ENCODE measurements around the gene TSSK1B. TPM values are rescaled to one million over a fixed set of nuclear protein-coding genes. Genes with fewer than 3 reads are reported as not detected.
"Not testable (repeated sequence)": the region's sequence is repeated elsewhere in the genome, so short reads cannot be mapped to it uniquely, and the experiment has no call there.

Gene TSSK1B
- total RNA-seq, result 0.08 TPM
- long read RNA-seq, result 0 reads

- intact Hi-C loops (cut with DNase I), result no loop called here
- no peak for DNase-seq (ENCODE audit: low spot score)
Measured at GRCh38 chr5:113434889-113435288, at the start of gene TSSK1B. Gene TSSK1B, minus strand, starts transcription at chr5:113434989. Its CDS starts 150 bp downstream, at chr5:113434839.

GRCh38 chr5:113480243-113480642 lies 45.5 kb upstream of the TSSK1B start:
- no peak for DNase-seq (ENCODE audit: low spot score)
- intact Hi-C loops (cut with DNase I), result no loop called here

- no peak for DNase-seq (ENCODE audit: low spot score)
- intact Hi-C loops (cut with DNase I), result no loop called here
Measured at GRCh38 chr5:113478691-113479090, 43.9 kb upstream of the TSSK1B start.

- intact Hi-C loops (cut with DNase I), result no loop called here
- DNase-seq (ENCODE audit: low spot score), result no peak
Measured at GRCh38 chr5:113474100-113474728, 39.4 kb upstream of the TSSK1B start.

- no peak for DNase-seq (ENCODE audit: low spot score)
- intact Hi-C loops (cut with DNase I), result no loop called here
Measured at GRCh38 chr5:113463032-113463431, 28.2 kb upstream of the TSSK1B start.

GRCh38 chr5:113457106-113457505 lies 22.3 kb upstream of the TSSK1B start:
- intact Hi-C loops (cut with DNase I); DNase-seq (ENCODE audit: low spot score): not testable (repeated sequence)

GRCh38 chr5:113452941-113453340 lies 18.2 kb upstream of the TSSK1B start:
- DNase-seq (ENCODE audit: low spot score), result no peak

GRCh38 chr5:113451797-113452196 lies 17.0 kb upstream of the TSSK1B start:
- DNase-seq (ENCODE audit: low spot score), result no peak
- intact Hi-C loops (cut with DNase I), result no loop called here

More at GRCh38 chr5:113452941-113453340, 18.2 kb upstream of the TSSK1B start:
- intact Hi-C loops (cut with DNase I), result no loop called here

- intact Hi-C loops (cut with DNase I), result no loop called here
- no peak for DNase-seq (ENCODE audit: low spot score)
Measured at GRCh38 chr5:113450929-113451328, 16.1 kb upstream of the TSSK1B start.

GRCh38 chr5:113450462-113450861 lies 15.7 kb upstream of the TSSK1B start:
- DNase-seq (ENCODE audit: low spot score), result no peak
- intact Hi-C loops (cut with DNase I), result no loop called here

GRCh38 chr5:113448252-113448651 lies 13.5 kb upstream of the TSSK1B start:
- no peak for DNase-seq (ENCODE audit: low spot score)
- intact Hi-C loops (cut with DNase I), result no loop called here

GRCh38 chr5:113447498-113448050 lies 12.8 kb upstream of the TSSK1B start:
- no peak for DNase-seq (ENCODE audit: low spot score)
- intact Hi-C loops (cut with DNase I), result no loop called here

- no peak for DNase-seq (ENCODE audit: low spot score)
- intact Hi-C loops (cut with DNase I), result no loop called here
Measured at GRCh38 chr5:113446358-113446927, 11.7 kb upstream of the TSSK1B start.

GRCh38 chr5:113437111-113437510 lies 2.3 kb upstream of the TSSK1B start:
- no peak for DNase-seq (ENCODE audit: low spot score)
- intact Hi-C loops (cut with DNase I), result no loop called here

GRCh38 chr5:113435575-113435974 lies 786 bp upstream of the TSSK1B start:
- DNase-seq (ENCODE audit: low spot score), result no peak
- intact Hi-C loops (cut with DNase I), result no loop called here

GRCh38 chr5:113433862-113434612 lies 752 bp downstream of the TSSK1B start:
- intact Hi-C loops (cut with DNase I), result no loop called here
- DNase-seq (ENCODE audit: low spot score), result no peak

GRCh38 chr5:113433071-113433470 lies 1.7 kb downstream of the TSSK1B start:
- intact Hi-C loops (cut with DNase I), result no loop called here
- DNase-seq (ENCODE audit: low spot score), result no peak

GRCh38 chr5:113427871-113428574 lies 6.8 kb downstream of the TSSK1B start:
- intact Hi-C loops (cut with DNase I), result no loop called here
- DNase-seq (ENCODE audit: low spot score), result no peak

- intact Hi-C loops (cut with DNase I), result no loop called here
- no peak for DNase-seq (ENCODE audit: low spot score)
Measured at GRCh38 chr5:113425909-113426308, 8.9 kb downstream of the TSSK1B start.

- DNase-seq (ENCODE audit: low spot score), result no peak
- intact Hi-C loops (cut with DNase I), result no loop called here
Measured at GRCh38 chr5:113421693-113422092, 13.1 kb downstream of the TSSK1B start.

Measured in cardiac septum (tissue), 1 donor.